Common myeloid progenitor, CD34-positive (primary cell): ENCODE measurements around the gene RPS14.
A peak's percentile ranks its signal among the peaks of the same experiment; 100 is the strongest.
"Not testable (repeated sequence)": the region's sequence is repeated elsewhere in the genome, so short reads cannot be mapped to it uniquely, and the experiment has no call there.

Experiments
- CTCF ChIA-PET: fragments of 350-600 bp; sonication (Branson Sonifier 250); formaldehyde crosslinking; loops from one replicate; lab custom pipeline; 2021; ENCODE audit warnings: antibody characterized with exemption; lab: Charles Lee
- POLR2A ChIA-PET: fragments of 350-600 bp; sonication (Branson Sonifier 250); formaldehyde crosslinking; loops from one replicate; lab custom pipeline; 2021; ENCODE audit warnings: antibody characterized with exemption; lab: Charles Lee
- DNase-seq, 3 donors: peaks; one replicate each; pipeline versions ENCODE4 v3.0.0 to v3.0.0-alpha.2; 2013
- H3K27ac ChIP-seq, 2 experiments: 1 replicate in 1 of 2; 2 replicates in 1 of 2; pipeline ENCODE4 v1.7.0; 2013; ENCODE audit warnings: inconsistent platforms in 2 of 2, low read length in 2 of 2, mild to moderate bottlenecking in 2 of 2, low read depth in 1 of 2, moderate library complexity in 1 of 2; ENCODE audit not compliant: severe bottlenecking in 2 of 2, insufficient read depth in 1 of 2, poor library complexity in 1 of 2
- H3K27me3 ChIP-seq, 5 experiments: replicated peaks in 2 of 5; 1 replicate in 3 of 5; 2 replicates in 2 of 5; pipeline versions ENCODE4 v1.6.1 to v1.7.0; 2013; ENCODE audit warnings: low read length in 4 of 5, mild to moderate bottlenecking in 2 of 5, moderate library complexity in 2 of 5, inconsistent platforms in 1 of 5; ENCODE audit not compliant: insufficient read depth in 5 of 5, control insufficient read depth in 4 of 5
- H3K36me3 ChIP-seq, 4 experiments: 1 replicate in 2 of 4; 2 replicates in 2 of 4; pipeline versions ENCODE4 v1.6.1 to v1.7.0; 2013; ENCODE audit warnings: low read length in 3 of 4, control low read depth in 1 of 4, mild to moderate bottlenecking in 1 of 4; ENCODE audit not compliant: control insufficient read depth in 4 of 4, insufficient read depth in 4 of 4
- H3K4me1 ChIP-seq, 4 experiments: 1 replicate in 3 of 4; 2 replicates in 1 of 4; pipeline versions ENCODE4 v1.6.1 to v1.7.1; 2013; ENCODE audit warnings: low read length in 3 of 4, mild to moderate bottlenecking in 3 of 4, control low read depth in 1 of 4, inconsistent platforms in 1 of 4, moderate library complexity in 1 of 4; ENCODE audit not compliant: control insufficient read depth in 4 of 4, insufficient read depth in 4 of 4; ENCODE audit errors: control extremely low read depth in 1 of 4
- H3K4me3 ChIP-seq, 7 experiments: 1 replicate in 4 of 7; 2 replicates in 3 of 7; pipeline versions ENCODE4 v1.5.1 to v1.7.0; 2013; ENCODE audit warnings: mild to moderate bottlenecking in 7 of 7, low read length in 6 of 7, moderate library complexity in 6 of 7, inconsistent platforms in 2 of 7, low read depth in 2 of 7, control low read depth in 1 of 7; ENCODE audit not compliant: insufficient read depth in 4 of 7, control insufficient read depth in 1 of 7; ENCODE audit errors: extremely low read depth in 1 of 7
- H3K9me3 ChIP-seq, 5 experiments: 1 replicate in 4 of 5; 2 replicates in 1 of 5; pipeline versions ENCODE4 v1.6.1 to v1.7.1; 2013; ENCODE audit warnings: low read length in 4 of 5, mild to moderate bottlenecking in 2 of 5, inconsistent platforms in 1 of 5, low read depth in 1 of 5, moderate library complexity in 1 of 5; ENCODE audit not compliant: control insufficient read depth in 4 of 5, insufficient read depth in 2 of 5; ENCODE audit errors: control extremely low read depth in 1 of 5
- WGBS: methylation state at CpG from one replicate; pipeline ENCODE4 v1.1.5; 2013; ENCODE audit not compliant: insufficient coverage; 5-methylcytosine and 5-hydroxymethylcytosine counted together

The RPS14 gene

DNA sequence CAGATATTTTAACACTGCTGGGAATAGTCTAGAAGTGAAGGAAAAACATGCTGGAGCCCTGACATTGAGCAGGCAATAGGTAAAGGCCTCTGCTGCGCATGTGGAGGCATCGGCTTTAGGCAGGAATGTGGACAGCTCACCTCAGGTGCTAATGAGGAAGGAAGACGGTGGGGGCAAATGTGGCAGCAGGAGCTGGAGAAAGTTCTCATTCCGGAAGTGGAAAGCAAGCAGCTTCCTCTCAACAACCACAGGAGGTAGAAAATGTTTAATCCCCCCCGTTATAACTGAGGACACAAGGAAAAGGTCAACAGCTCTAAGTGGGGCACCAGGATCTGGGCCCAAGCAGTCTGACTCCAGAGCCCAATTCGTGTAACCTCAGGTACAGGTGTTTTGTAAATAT is 7.6 kb upstream of the RPS14 start:
- peak overlapping the region in 1 of 2 experiments; percentile 15 for H3K27ac ChIP-seq
- ChIA-PET CTCF (interaction anchor here (0.7 to 7.2 kb wide), 17 partner anchors 27 to 642 kb away, joined by 3 to 59 read pairs (median 4); partner anchors contain the start of genes IRGM and SMIM3), POLR2A (interaction anchor here (0.6 kb wide), 1 partner anchor 62 kb away, joined by 3 read pairs; no protein-coding TSS in a partner anchor)
- H3K4me1 ChIP-seq, result peaks cover 14 to 83% (median 74%) of the 10 kb centered on the region in 4 experiments
- no peaks in the 10 kb centered on the region for H3K27me3 ChIP-seq
- no peaks in the 10 kb centered on the region for H3K9me3 ChIP-seq
- peak overlapping the region in 2 of 7 experiments; percentile 16 to 49 for H3K4me3 ChIP-seq
- H3K36me3 ChIP-seq, result no peaks in the 10 kb centered on the region
- peak; percentile 56 to 75 (median 69) for DNase-seq
- WGBS, result 2% methylated on average over 6 of the region's 6 CpGs

GRCh38 chr5:150454492-150455229 is 5.1 kb upstream of the RPS14 start:
- ChIA-PET POLR2A (no interaction called here), CTCF (interaction anchor here (0.7 to 7.2 kb wide), 6 partner anchors 10 to 324 kb away, joined by 3 to 59 read pairs (median 4); partner anchors contain the start of gene SMIM3)
- Histone ChIP-seq H3K27me3 (no peaks in the 10 kb centered on the region), H3K27ac (peak overlapping the region in 1 of 2 experiments; percentile 65), H3K4me3 (peak overlapping the region in 1 of 7 experiments; percentile 11), H3K4me1 (peaks cover 11 to 65% (median 62%) of the 10 kb centered on the region in 4 experiments), H3K9me3 (no peaks in the 10 kb centered on the region), H3K36me3 (no peaks in the 10 kb centered on the region)
- DNase-seq, result peak in 1 of 3 donors; percentile 22
- WGBS, result 81% methylated on average over 7 of the region's 9 CpGs

GRCh38 chr5:150454027-150454426 is 4.5 kb upstream of the RPS14 start:
- H3K9me3 ChIP-seq, POLR2A ChIA-PET, CTCF ChIA-PET, H3K27me3 ChIP-seq, H3K36me3 ChIP-seq, H3K4me3 ChIP-seq: not testable (repeated sequence)
- Histone ChIP-seq H3K27ac (peak overlapping the region; percentile 23 to 65), H3K4me1 (peaks cover 11 to 59% (median 57%) of the 10 kb centered on the region in 4 experiments)
- no CpG with 5 or more reads among the region's 8 CpGs for WGBS
- peak; percentile 59 to 93 (median 84) for DNase-seq

- Histone ChIP-seq H3K9me3 (no peaks in the 10 kb centered on the region), H3K4me1 (peaks cover 16 to 61% (median 59%) of the 10 kb centered on the region in 4 experiments), H3K27me3 (no peaks in the 10 kb centered on the region), H3K27ac (peak overlapping the region; percentile 23 to 50), H3K36me3 (peaks cover 0 to 10% (median 2%) of the 10 kb centered on the region in 4 experiments), H3K4me3 (peak overlapping the region in 1 of 7 experiments; percentile 5)
- ChIA-PET CTCF (interaction anchor here (0.5 to 1.1 kb wide), 5 partner anchors 10 to 331 kb away, joined by 3 to 4 read pairs (median 3); no protein-coding TSS in a partner anchor), POLR2A (no interaction called here)
- no CpG with 5 or more reads among the region's 4 CpGs for WGBS
- no peak for DNase-seq
Measured at GRCh38 chr5:150452914-150453313, 3.4 kb upstream of the RPS14 start.

- H3K27ac ChIP-seq, result no peak overlapping the region
- H3K9me3 ChIP-seq, result no peaks in the 10 kb centered on the region
- DNase-seq, result no peak
- POLR2A ChIA-PET, result interaction anchor here (0.6 to 1.1 kb wide), 2 partner anchors 41 to 716 kb away, joined by 3 read pairs; no protein-coding TSS in a partner anchor
- no peaks in the 10 kb centered on the region for H3K27me3 ChIP-seq
- peaks cover 6 to 59% (median 58%) of the 10 kb centered on the region in 4 experiments for H3K4me1 ChIP-seq
- H3K4me3 ChIP-seq, result no peak overlapping the region
- no CpG with 5 or more reads among the region's 1 CpG for WGBS
- CTCF ChIA-PET, result interaction anchor here (0.6 to 3.7 kb wide), 6 partner anchors 9 to 330 kb away, joined by 3 to 10 read pairs (median 4); partner anchors contain the start of gene CD74
- H3K36me3 ChIP-seq, result peaks cover 6 to 24% (median 15%) of the 10 kb centered on the region in 4 experiments
Measured at GRCh38 chr5:150451594-150451993, 2.1 kb upstream of the RPS14 start.

GRCh38 chr5:150448952-150449516 is 505 bp downstream of the RPS14 start:
- CTCF ChIA-PET, result interaction anchor here (0.6 to 3.7 kb wide), 6 partner anchors 9 to 67 kb away, joined by 3 to 10 read pairs (median 5); no protein-coding TSS in a partner anchor
- peaks cover 10 to 49% (median 41%) of the 10 kb centered on the region in 4 experiments for H3K36me3 ChIP-seq
- no peak for DNase-seq
- H3K4me1 ChIP-seq, result peaks cover 6 to 41% (median 38%) of the 10 kb centered on the region in 4 experiments
- POLR2A ChIA-PET, result interaction anchor here (0.6 to 1.6 kb wide), 2 partner anchors 38 to 188 kb away, joined by 3 to 12 read pairs; no protein-coding TSS in a partner anchor
- H3K9me3 ChIP-seq, result no peaks in the 10 kb centered on the region
- peak overlapping the region; percentile 85 to 98 (median 95) for H3K4me3 ChIP-seq
- no peaks in the 10 kb centered on the region for H3K27me3 ChIP-seq
- WGBS, result 0% methylated on average over 29 of the region's 31 CpGs
- H3K27ac ChIP-seq, result peak overlapping the region; percentile 99 to 100
